ENCODE results near the gene MARK3.

The MARK3 gene

GRCh38 chr14:103537175-103537990 lies 152.2 kb downstream of the MARK3 start:
- no peak for DNase-seq (ENCODE audit: low read depth in 2 of 2)

- DNase-seq (ENCODE audit: low read depth in 2 of 2): no peak
These were observed 153.3 kb downstream of the MARK3 start for GRCh38 chr14:103538291-103539055.

- DNase-seq (ENCODE audit: low read depth in 2 of 2): no peak
These were observed 154.0 kb downstream of the MARK3 start for GRCh38 chr14:103539056-103539825.

- DNase-seq (ENCODE audit: low read depth in 2 of 2): no peak
These were observed 155.8 kb downstream of the MARK3 start for GRCh38 chr14:103540821-103541708.

- no peak for DNase-seq (ENCODE audit: low read depth in 2 of 2)
These were observed 156.7 kb downstream of the MARK3 start for GRCh38 chr14:103541709-103542604.

- no peak for DNase-seq (ENCODE audit: low read depth in 2 of 2)
These were observed 157.4 kb downstream of the MARK3 start for GRCh38 chr14:103542605-103543088.

GRCh38 chr14:103543140-103543539 lies 157.9 kb downstream of the MARK3 start:
- DNase-seq (ENCODE audit: low read depth in 2 of 2): no peak

- no peak for DNase-seq (ENCODE audit: low read depth in 2 of 2)
These were observed 158.6 kb downstream of the MARK3 start for GRCh38 chr14:103543721-103544387.

- no peak for DNase-seq (ENCODE audit: low read depth in 2 of 2)
These were observed 159.4 kb downstream of the MARK3 start for GRCh38 chr14:103544388-103545218.

GRCh38 chr14:103545219-103545914 lies 160.2 kb downstream of the MARK3 start:
- no peak for DNase-seq (ENCODE audit: low read depth in 2 of 2)

GRCh38 chr14:103545915-103546651 lies 160.9 kb downstream of the MARK3 start:
- no peak for DNase-seq (ENCODE audit: low read depth in 2 of 2)

GRCh38 chr14:103546652-103547454 lies 161.6 kb downstream of the MARK3 start:
- DNase-seq (ENCODE audit: low read depth in 2 of 2): peak in 1 of 2 experiments; percentile 69

GRCh38 chr14:103547455-103547940 lies 162.3 kb downstream of the MARK3 start:
- DNase-seq (ENCODE audit: low read depth in 2 of 2): no peak

GRCh38 chr14:103547941-103548462 lies 162.8 kb downstream of the MARK3 start:
- DNase-seq (ENCODE audit: low read depth in 2 of 2): no peak

- no peak for DNase-seq (ENCODE audit: low read depth in 2 of 2)
These were observed 163.5 kb downstream of the MARK3 start for GRCh38 chr14:103548463-103549351.
